NT2/D1 (cell line): ENCODE results near the gene HOXB2.

ENCODE experiments used
- YY1 ChIP-seq: IDR thresholded peaks from 2 replicates; pipeline ENCODE4 v1.6.1; 2011; ENCODE audit not compliant: insufficient read length, insufficient read depth
- ZNF274 ChIP-seq: IDR thresholded peaks from 2 replicates; pipeline ENCODE4 v1.6.1; 2011; ENCODE audit warnings: mild to moderate bottlenecking, low read depth, low read length

GRCh38 chr17:48559122-48559839 is 14.4 kb upstream of the HOXB2 start:
- TF ChIP-seq YY1: no peak
- no peak for TF ChIP-seq ZNF274
